WI38 (cell line): Measurements from ENCODE around the gene CFAP43.

ENCODE experiments used
- H3K4me3 ChIP-seq: 2 replicates; pipeline ENCODE4 v1.5.1; 2011; ENCODE audit warnings: low read depth, mild to moderate bottlenecking, control low read depth, low read length
- TF ChIP-seq, protein P1 (sequence below): IDR thresholded peaks from 2 replicates; pipeline ENCODE4 v1.5.1; 2012; ENCODE audit warnings: low read depth, mild to moderate bottlenecking, control low read depth, low read length

Gene CFAP43

DNA sequence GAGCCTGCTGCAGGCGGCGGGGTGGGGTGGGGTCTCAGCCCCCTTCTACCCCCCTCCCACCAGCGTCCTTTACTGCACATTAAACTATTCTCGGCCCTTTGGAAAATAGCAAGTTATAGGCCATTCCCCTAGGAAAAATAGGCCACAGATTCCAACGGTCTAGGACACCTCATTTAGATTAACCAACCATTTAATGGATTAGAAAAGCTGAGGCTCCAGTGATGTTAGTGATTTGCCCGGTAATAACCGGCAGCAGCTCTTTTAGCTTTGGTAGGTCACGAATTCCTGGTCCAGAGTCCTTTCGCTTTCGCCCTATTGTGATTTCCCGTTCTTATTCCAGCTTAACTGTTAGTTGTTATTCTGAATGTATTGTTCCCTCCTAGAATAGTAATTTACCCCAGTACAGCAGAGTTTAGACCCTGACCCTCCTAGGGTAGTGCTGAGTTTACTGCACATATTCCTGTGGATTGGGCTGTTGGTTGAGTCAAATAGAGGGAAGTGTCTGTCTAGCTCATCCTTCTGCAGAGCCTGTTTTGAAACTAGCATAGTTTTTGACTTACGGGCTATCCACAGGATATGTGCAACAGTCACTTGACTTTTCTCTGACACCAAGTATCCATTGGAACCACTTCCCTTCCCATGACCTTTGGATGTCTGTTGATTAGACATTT is 23.3 kb upstream of the CFAP43 start:
- TF ChIP-seq, protein P1, sequence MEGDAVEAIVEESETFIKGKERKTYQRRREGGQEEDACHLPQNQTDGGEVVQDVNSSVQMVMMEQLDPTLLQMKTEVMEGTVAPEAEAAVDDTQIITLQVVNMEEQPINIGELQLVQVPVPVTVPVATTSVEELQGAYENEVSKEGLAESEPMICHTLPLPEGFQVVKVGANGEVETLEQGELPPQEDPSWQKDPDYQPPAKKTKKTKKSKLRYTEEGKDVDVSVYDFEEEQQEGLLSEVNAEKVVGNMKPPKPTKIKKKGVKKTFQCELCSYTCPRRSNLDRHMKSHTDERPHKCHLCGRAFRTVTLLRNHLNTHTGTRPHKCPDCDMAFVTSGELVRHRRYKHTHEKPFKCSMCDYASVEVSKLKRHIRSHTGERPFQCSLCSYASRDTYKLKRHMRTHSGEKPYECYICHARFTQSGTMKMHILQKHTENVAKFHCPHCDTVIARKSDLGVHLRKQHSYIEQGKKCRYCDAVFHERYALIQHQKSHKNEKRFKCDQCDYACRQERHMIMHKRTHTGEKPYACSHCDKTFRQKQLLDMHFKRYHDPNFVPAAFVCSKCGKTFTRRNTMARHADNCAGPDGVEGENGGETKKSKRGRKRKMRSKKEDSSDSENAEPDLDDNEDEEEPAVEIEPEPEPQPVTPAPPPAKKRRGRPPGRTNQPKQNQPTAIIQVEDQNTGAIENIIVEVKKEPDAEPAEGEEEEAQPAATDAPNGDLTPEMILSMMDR = no peak
- H3K4me3 ChIP-seq = peak overlapping the region; percentile 96

DNA sequence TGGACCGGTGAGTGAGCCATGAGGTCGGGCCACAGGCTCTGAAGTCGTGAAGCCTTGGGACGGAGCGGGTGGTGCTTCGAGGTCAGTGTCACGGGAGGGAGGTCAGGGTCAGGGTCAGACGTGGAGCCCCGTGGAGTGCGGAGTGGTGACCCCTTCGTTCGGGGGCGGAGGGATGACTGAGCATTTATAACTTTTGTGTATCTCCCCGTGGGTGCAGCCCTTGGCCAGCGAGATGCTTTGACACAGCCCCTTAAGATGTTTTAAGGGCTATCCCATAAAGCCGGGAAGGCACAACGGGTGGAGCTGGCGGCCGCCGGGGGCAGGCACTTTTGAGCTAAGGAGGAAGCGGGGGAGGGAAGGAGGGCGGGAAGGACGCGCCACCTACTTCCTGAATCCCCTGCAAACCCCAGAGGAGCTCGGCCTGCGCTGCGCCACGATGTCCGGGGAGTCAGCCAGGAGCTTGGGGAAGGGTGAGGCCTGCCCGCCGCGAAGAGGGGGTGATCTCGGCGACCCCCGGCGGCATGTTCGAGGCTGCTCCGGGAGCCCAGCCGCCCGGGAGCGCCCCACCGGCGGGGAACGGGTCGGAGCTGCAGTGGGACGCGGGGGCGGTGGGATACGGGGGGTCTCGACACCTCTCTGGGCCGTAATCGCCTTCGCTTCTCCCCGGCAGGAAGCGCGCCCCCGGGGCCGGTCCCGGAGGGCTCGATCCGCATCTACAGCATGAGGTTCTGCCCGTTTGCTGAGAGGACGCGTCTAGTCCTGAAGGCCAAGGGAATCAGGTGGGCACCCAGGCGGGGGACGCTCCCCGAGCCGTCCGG is 22.5 kb upstream of the CFAP43 start, which contains the start of gene GSTO1:
GSTO1 (plus strand) TSS at position 400 of the 818 bp plus-strand sequence; CDS start at position 437, 37 bp downstream.
- H3K4me3 ChIP-seq = peak within 1 kb of the TSS; percentile 96
- TF ChIP-seq, protein P1 = no peak

GRCh38 chr10:104253606-104254410 is 21.6 kb upstream of the CFAP43 start:
- TF ChIP-seq, protein P1 = no peak
- H3K4me3 ChIP-seq = peak overlapping the region; percentile 96

DNA sequence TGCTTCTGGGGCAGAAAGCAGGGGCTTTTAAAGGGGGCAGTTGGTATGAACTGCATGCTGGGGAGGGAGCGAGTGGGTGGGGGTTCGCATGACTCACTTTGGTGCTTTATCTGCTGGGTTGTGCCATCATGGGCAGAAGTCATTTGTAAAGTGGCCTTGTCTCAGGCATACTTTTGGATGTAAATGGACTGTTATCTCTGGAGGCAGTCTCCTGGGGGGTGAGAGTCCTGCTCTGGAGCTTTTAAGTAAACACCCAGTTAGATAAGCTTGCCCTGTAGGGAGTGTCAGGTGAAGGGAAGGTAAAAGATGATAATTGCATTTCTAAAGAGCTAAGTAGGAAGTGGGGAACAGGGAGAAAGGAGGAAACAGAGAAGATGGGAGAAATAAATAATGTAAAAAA is 20.9 kb upstream of the CFAP43 start:
- H3K4me3 ChIP-seq = no peak overlapping the region
- TF ChIP-seq, protein P1 = no peak

DNA sequence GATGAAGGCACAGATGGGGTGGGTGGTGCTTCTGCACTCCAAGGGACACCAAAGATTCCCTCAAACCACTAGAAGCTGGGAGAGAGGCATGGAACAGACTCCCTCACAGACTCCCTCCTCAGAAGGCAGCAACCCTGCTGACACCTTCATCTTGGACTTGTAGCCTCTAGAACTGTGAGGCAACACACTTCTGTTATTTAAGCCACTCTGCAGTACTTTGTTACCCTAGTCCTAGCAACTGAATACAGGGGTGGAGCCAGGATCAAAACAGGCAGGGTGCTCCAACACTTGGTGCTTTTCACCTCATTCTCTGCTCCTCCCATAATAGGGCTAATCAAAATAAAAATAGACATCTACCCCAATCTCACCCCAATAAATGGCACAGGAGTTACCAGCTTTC is 20.2 kb upstream of the CFAP43 start:
- H3K4me3 ChIP-seq = no peak overlapping the region
- TF ChIP-seq, protein P1 = no peak

DNA sequence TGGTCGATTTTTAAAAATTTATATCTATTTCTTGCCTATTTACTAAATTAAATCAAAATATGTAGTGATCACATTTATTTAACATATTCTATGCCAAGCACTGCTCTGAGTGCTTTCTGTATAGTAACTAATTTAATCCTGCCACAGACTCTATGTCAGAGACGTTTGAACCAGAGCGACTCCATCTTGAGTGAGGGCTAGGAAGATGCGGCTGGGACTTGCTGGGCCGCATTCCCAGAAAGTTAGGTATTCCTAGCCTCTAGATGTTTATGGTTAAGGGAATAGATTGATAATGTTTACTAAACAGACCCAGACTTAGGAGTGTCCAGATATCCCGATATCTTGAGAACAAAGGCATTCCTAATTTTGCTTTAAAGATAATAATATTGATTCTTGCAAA is 19.3 kb upstream of the CFAP43 start:
- H3K4me3 ChIP-seq = no peak overlapping the region
- TF ChIP-seq, protein P1 = no peak
